SK-N-SH treated with all-trans-retinoic acid at 6 μM for 48 hours (cell line): Measurements from ENCODE around the gene STXBP5.

Source experiments
- ATAC-seq: fragments of 200-7000 bp; cut with Tn5 transposase; 3 replicates; pipeline ENCODE4 v1.9.1; 2020; ENCODE audit warnings: mild to moderate bottlenecking, moderate library complexity
- ARNTL ChIP-seq: fragments of 450-650 bp; formaldehyde crosslinking; IDR thresholded peaks from 2 replicates; pipeline ENCODE4 v1.5.0; 2020; ENCODE audit warnings: low read depth, mild to moderate bottlenecking, moderate library complexity, borderline replicate concordance
- BACH2 ChIP-seq: fragments of 250-450 bp; sonication (Bioruptor Pico); IDR thresholded peaks from 2 replicates; pipeline ENCODE4 v1.9.0; 2021; ENCODE audit warnings: mild to moderate bottlenecking, borderline replicate concordance
- CREB5 ChIP-seq: fragments of 250-450 bp; sonication (Bioruptor Pico); IDR thresholded peaks from 2 replicates; pipeline ENCODE4 v1.5.1; 2020; ENCODE audit warnings: low read depth, mild to moderate bottlenecking, moderate library complexity
- CSRNP3 ChIP-seq: fragments of 250-450 bp; sonication (Bioruptor Pico); IDR thresholded peaks from 2 replicates; pipeline ENCODE4 v1.5.1; 2021; ENCODE audit warnings: mild to moderate bottlenecking, moderate library complexity
- GLIS3 ChIP-seq: fragments of 250-450 bp; sonication (Bioruptor Pico); IDR thresholded peaks from 2 replicates; pipeline ENCODE4 v1.5.0; 2020; ENCODE audit warnings: mild to moderate bottlenecking, moderate library complexity
- ISL1 ChIP-seq: fragments of 250-450 bp; sonication (Bioruptor Pico); IDR thresholded peaks from 2 replicates; pipeline ENCODE4 v2.1.2; 2022; ENCODE audit warnings: mild to moderate bottlenecking, moderate library complexity
- PATZ1 ChIP-seq: fragments of 250-450 bp; sonication (Bioruptor Pico); IDR thresholded peaks from 2 replicates; pipeline ENCODE4 v1.8.0; 2020; ENCODE audit warnings: mild to moderate bottlenecking, moderate library complexity, borderline replicate concordance
- POU6F1 ChIP-seq: fragments of 250-450 bp; sonication (Bioruptor Pico); IDR thresholded peaks from 2 replicates; pipeline ENCODE4 v1.8.0; 2021; ENCODE audit warnings: low read depth, mild to moderate bottlenecking, moderate library complexity, borderline replicate concordance
- PPARA ChIP-seq: fragments of 250-450 bp; sonication (Bioruptor Pico); IDR thresholded peaks from 2 replicates; pipeline ENCODE4 v1.5.0; 2020; ENCODE audit warnings: mild to moderate bottlenecking, borderline replicate concordance
- SNAI2 ChIP-seq: fragments of 250-450 bp; sonication (Bioruptor Pico); IDR thresholded peaks from 2 replicates; pipeline ENCODE4 v1.5.0; 2020; ENCODE audit warnings: mild to moderate bottlenecking, moderate library complexity
- TOX ChIP-seq: fragments of 250-450 bp; sonication (Bioruptor Pico); IDR thresholded peaks from 2 replicates; pipeline ENCODE4 v1.8.0; 2021; ENCODE audit warnings: mild to moderate bottlenecking, moderate library complexity, borderline replicate concordance
- TSHZ2 ChIP-seq: fragments of 250-450 bp; sonication (Bioruptor Pico); IDR thresholded peaks from 2 replicates; pipeline ENCODE4 v1.5.0; 2020; ENCODE audit warnings: mild to moderate bottlenecking, moderate library complexity
- ZC3H10 ChIP-seq: fragments of 250-450 bp; sonication (Bioruptor Pico); IDR thresholded peaks from 2 replicates; pipeline ENCODE4 v1.5.1; 2021; ENCODE audit warnings: mild to moderate bottlenecking, moderate library complexity
- ZFP3 ChIP-seq: fragments of 250-450 bp; sonication (Bioruptor Pico); IDR thresholded peaks from 2 replicates; pipeline ENCODE4 v1.5.0; 2020; ENCODE audit warnings: mild to moderate bottlenecking, moderate library complexity
- ZFP30 ChIP-seq: fragments of 450-650 bp; formaldehyde crosslinking; IDR thresholded peaks from 2 replicates; pipeline ENCODE4 v1.5.0; 2022; ENCODE audit warnings: mild to moderate bottlenecking, moderate library complexity
- ZNF565 ChIP-seq: fragments of 450-650 bp; formaldehyde crosslinking; conservative IDR thresholded peaks from 2 replicates; pipeline ENCODE4 v1.5.0; 2020; ENCODE audit warnings: low read depth, mild to moderate bottlenecking, moderate library complexity
- ZNF70 ChIP-seq: fragments of 450-650 bp; formaldehyde crosslinking; IDR thresholded peaks from 2 replicates; pipeline ENCODE4 v1.5.0; 2020; ENCODE audit warnings: mild to moderate bottlenecking, moderate library complexity
- ZNF8 ChIP-seq: fragments of 450-650 bp; formaldehyde crosslinking; IDR thresholded peaks from 2 replicates; pipeline ENCODE4 v1.5.0; 2020; ENCODE audit warnings: mild to moderate bottlenecking, moderate library complexity

STXBP5 gene

GRCh38 chr6:147416622-147417021 is 212.4 kb downstream of the STXBP5 start (continued):
- TF ChIP-seq GLIS3, result no peak
- TF ChIP-seq PATZ1 (CRISPR knock-in tag), result no peak
- TF ChIP-seq POU6F1 (CRISPR knock-in tag), result no peak
- TF ChIP-seq ZNF8 (CRISPR knock-in tag), result no peak

- TF ChIP-seq ZFP3 (CRISPR knock-in tag) (no peak), ZNF70 (CRISPR knock-in tag) (no peak), TOX (CRISPR knock-in tag) (no peak), POU6F1 (CRISPR knock-in tag) (no peak), ISL1 (CRISPR knock-in tag) (no peak), TSHZ2 (CRISPR knock-in tag) (no peak), GLIS3 (no peak), ARNTL (CRISPR knock-in tag) (no peak), ZNF8 (CRISPR knock-in tag) (no peak), PPARA (CRISPR knock-in tag) (no peak), CREB5 (CRISPR knock-in tag) (no peak), CSRNP3 (CRISPR knock-in tag) (no peak), ZFP30 (CRISPR knock-in tag) (no peak), ZC3H10 (CRISPR knock-in tag) (no peak), BACH2 (CRISPR knock-in tag) (no peak), PATZ1 (CRISPR knock-in tag) (no peak), ZNF565 (CRISPR knock-in tag) (no peak), SNAI2 (CRISPR knock-in tag) (no peak)
- TF ChIP-seq, all 23 proteins: peak for 0
- ATAC-seq, result no peak
Observed at GRCh38 chr6:147417954-147418353, 213.7 kb downstream of the STXBP5 start.
